Cardiac septum (tissue), 1 donor: ENCODE measurements around the gene MTHFD1L. TPM values are rescaled to one million over a fixed set of nuclear protein-coding genes. Genes with fewer than 3 reads are reported as not detected.

Experiments used
- DNase-seq: peaks from one replicate; pipeline ENCODE4 v3.0.0-alpha.2; 2020; ENCODE audit warnings: low spot score
- intact Hi-C: fragments of 100-400 bp; cut with DNase I; formaldehyde crosslinking; loops from one replicate; pipeline ENCODE4 v1.14.0; 2022
- total RNA-seq: library from RNA; stranded (reverse); fragmentation: NEBNext Ultra II Directional; extraction: Animal tissue kit (Norgen Biotek cat#: 25700); gene quantifications from one replicate; pipeline ENCODE4 v1.2.1, GENCODE V29; 2021
- donor health status: DM: no; HTN: no; CAD: no.

MTHFD1L gene
- total RNA-seq, 1 donor from 2014 or later = 5.3 TPM

GRCh38 chr6:151054306-151054705 lies 188.8 kb downstream of the MTHFD1L start:
- intact Hi-C loops = no loop called here
- DNase-seq = no peak

GRCh38 chr6:151056230-151056907 lies 190.9 kb downstream of the MTHFD1L start:
- intact Hi-C loops = no loop called here
- no peak for DNase-seq

GRCh38 chr6:151057061-151057460 lies 191.6 kb downstream of the MTHFD1L start:
- DNase-seq = no peak
- intact Hi-C loops = no loop called here

GRCh38 chr6:151058021-151058733 lies 192.7 kb downstream of the MTHFD1L start:
- DNase-seq = no peak
- intact Hi-C loops = no loop called here

- intact Hi-C loops = no loop called here
- no peak for DNase-seq
Observed at GRCh38 chr6:151059612-151060095, 194.2 kb downstream of the MTHFD1L start.

- intact Hi-C loops = no loop called here
- no peak for DNase-seq
Observed at GRCh38 chr6:151060096-151060765, 194.7 kb downstream of the MTHFD1L start.

- no peak for DNase-seq
- intact Hi-C loops = no loop called here
Observed at GRCh38 chr6:151060766-151061531, 195.4 kb downstream of the MTHFD1L start.

GRCh38 chr6:151063352-151063751 lies 197.8 kb downstream of the MTHFD1L start:
- intact Hi-C loops = no loop called here
- DNase-seq = no peak

GRCh38 chr6:151063842-151064647 lies 198.5 kb downstream of the MTHFD1L start:
- intact Hi-C loops = no loop called here
- DNase-seq = no peak

- intact Hi-C loops = no loop called here
- no peak for DNase-seq
Observed at GRCh38 chr6:151065027-151065815, 199.7 kb downstream of the MTHFD1L start.

- DNase-seq = no peak
- intact Hi-C loops = no loop called here
Observed at GRCh38 chr6:151067684-151068596, 202.4 kb downstream of the MTHFD1L start.

GRCh38 chr6:151068761-151069312 lies 203.3 kb downstream of the MTHFD1L start:
- DNase-seq = no peak
- intact Hi-C loops = no loop called here

- no peak for DNase-seq
- intact Hi-C loops = no loop called here
Observed at GRCh38 chr6:151069641-151070040, 204.1 kb downstream of the MTHFD1L start.

GRCh38 chr6:151070631-151071051 lies 205.1 kb downstream of the MTHFD1L start:
- no peak for DNase-seq
- intact Hi-C loops = no loop called here

- intact Hi-C loops = no loop called here
- DNase-seq = no peak
Observed at GRCh38 chr6:151071295-151071694, 205.8 kb downstream of the MTHFD1L start.

GRCh38 chr6:151073146-151073545 lies 207.6 kb downstream of the MTHFD1L start:
- DNase-seq = no peak
- intact Hi-C loops = no loop called here

GRCh38 chr6:151073701-151074100 lies 208.2 kb downstream of the MTHFD1L start:
- no peak for DNase-seq
- intact Hi-C loops = no loop called here
